GM10266 (cell line): ENCODE data around the gene WDR27.

Source experiments
- DNase-seq: peaks from one replicate; pipeline ENCODE4 v3.0.0; 2012; ENCODE audit errors: extremely low spot score
- CTCF ChIP-seq: IDR thresholded peaks from 2 replicates; pipeline ENCODE4 v1.5.1; 2012; ENCODE audit warnings: mild to moderate bottlenecking, low read depth; ENCODE audit not compliant: control insufficient read depth, insufficient read depth; ENCODE audit errors: missing control alignments

Gene WDR27

GRCh38 chr6:169656546-169657283 is 45.1 kb downstream of the WDR27 start:
- TF ChIP-seq CTCF = no peak
- no peak for DNase-seq

- DNase-seq = peak; percentile 74
- peak; percentile 34 for TF ChIP-seq CTCF
Measured at GRCh38 chr6:169654598-169655391, 47.0 kb downstream of the WDR27 start.

DNA sequence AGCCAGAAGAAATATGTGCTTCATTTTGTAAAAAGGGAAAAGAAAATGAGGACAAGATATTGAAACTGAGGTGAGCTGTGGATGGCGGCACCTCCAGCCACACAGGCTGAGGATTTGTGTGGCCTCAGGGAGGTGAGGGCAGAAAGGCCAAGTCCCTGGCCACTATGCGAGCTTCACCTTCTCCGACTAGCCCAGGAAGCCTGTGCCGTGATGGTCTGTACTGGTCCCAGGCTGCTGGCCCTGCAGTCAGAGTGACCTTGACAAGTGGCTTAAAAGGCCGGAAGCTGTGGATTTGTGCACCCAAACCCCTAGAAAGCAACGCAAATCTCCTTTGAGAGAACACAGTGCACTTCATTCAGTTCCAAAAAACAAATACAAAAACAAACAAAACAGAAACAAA is 48.1 kb downstream of the WDR27 start:
- no peak for DNase-seq

GRCh38 chr6:169652896-169653295 is 48.9 kb downstream of the WDR27 start:
- no peak for TF ChIP-seq CTCF
- DNase-seq = no peak

More for the DNA sequence above, 48.1 kb downstream of the WDR27 start:
- no peak for TF ChIP-seq CTCF

DNA sequence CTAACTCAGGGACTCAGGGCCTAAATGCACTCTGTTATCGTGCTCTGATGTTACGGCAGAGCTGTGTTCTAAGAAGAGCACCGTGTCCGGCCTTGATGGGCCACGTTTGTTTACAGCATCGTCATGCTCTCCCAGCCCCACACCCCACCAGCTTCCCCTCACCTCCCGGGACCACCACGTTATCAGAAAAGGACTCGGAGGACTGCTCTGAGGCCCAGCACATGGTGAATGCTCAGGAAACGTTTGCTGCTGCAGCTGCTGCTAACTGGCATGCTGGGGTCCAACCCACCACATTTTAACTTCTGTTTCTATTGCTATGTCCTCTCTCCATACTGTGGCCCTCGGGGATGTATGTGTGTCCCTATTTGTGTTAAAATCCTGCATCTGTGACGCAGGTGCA is 50.3 kb downstream of the WDR27 start:
- TF ChIP-seq CTCF = no peak
- DNase-seq = no peak

DNA sequence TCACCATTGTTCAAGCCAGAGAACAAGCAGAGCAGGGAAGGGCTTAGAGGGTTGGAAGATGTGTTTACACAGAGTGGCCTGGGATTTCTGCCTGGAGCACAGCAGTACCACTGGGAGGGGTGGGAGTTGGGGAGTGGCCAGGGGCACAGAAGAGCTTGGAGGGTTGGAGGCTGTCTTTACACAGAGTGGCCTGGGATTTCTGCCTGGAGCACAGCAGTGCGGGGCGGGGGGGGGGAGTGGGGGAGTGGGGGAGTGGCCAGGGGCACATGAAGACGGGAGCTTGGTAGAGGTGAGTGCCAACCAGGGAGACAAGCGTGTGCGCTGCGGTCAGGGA is 50.9 kb downstream of the WDR27 start:
- no peak for TF ChIP-seq CTCF
- no peak for DNase-seq
